Measurements from ENCODE around the gene PYGL. TPM values are rescaled to one million over a fixed set of nuclear protein-coding genes. Genes with fewer than 3 reads are reported as not detected.

Gene PYGL
- total and polyA plus RNA-seq, 2 donors (not counting 3 experiments of a cell fraction or from before 2014, with no cell fraction given), result 15.1 to 45.7 TPM

DNA sequence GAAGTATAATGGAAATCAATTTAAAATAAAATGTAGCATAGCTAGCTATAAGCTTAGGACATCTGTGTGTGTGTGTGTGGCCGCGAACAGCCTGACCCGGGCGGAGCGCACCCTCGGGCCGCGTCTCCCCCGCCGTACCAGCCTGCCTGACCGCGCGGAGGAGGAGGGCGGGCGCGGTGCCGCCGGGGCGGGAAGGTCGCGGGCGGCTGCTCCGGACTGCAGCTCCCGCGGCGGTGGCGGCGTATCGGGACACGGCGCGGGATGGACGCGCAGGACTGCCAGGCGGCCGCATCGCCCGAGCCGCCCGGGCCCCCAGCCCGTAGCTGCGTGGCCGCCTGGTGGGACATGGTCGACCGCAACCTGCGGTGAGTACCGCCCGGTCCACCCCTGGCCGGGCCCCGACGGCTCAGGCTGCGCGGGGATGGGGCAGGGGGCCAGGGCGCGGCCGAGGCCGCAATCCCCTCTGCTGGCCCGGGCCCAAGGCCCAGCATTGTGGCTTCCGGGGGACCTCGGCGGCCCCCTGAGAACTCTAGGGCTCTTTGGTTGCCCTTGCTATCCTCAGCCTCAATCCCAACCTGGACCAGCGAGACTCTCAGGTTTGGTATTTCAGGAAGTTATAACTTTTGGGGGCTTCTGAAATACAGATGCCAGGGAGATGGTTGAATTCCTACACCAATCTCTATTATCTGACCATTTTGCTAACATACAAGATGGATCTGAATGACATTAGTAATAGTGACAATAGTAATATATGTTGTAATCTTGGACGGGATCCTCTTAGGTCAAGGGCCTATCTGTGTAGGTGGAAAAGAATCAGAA, 72.2 kb downstream of the PYGL start, which contains the start of gene ABHD12B:
ABHD12B (plus strand) TSS at position 140 of the 819 bp plus-strand sequence; CDS start at position 262, 122 bp downstream.
- DNase-seq (ENCODE audit: low read depth, low spot score), result no peak
- Histone ChIP-seq H3K36me3 (ENCODE audit: control insufficient read depth in 2 of 2, extremely low read depth in 1 of 2, insufficient read depth in 2 of 2, low read length in 2 of 2) (no peaks in the 10 kb centered on the region), H3K4me1 (ENCODE audit: control insufficient read depth, extremely low read depth, insufficient read depth, low read length) (no peaks in the 10 kb centered on the region), H3K9me1 (replicated peaks; ENCODE audit: control insufficient read depth, extremely low read depth, insufficient read depth, low read length) (no peaks in the 10 kb centered on the region), H3K4me3 (replicated peaks in 1 of 3; ENCODE audit: insufficient read depth in 1 of 3, low read depth in 1 of 3, low read length in 3 of 3) (peak within 1 kb of the TSS in 1 of 3 experiments; percentile 31), H3K9me3 (replicated peaks; ENCODE audit: control insufficient read depth, insufficient read depth, low read length) (no peaks in the 10 kb centered on the region), H3K4me2 (ENCODE audit: insufficient read depth, low read length) (no peak within 1 kb of the TSS), H4K20me1 (replicated peaks; ENCODE audit: control insufficient read depth, extremely low read depth, insufficient read depth, low read length) (no peaks in the 10 kb centered on the region), H2AFZ (ENCODE audit: low read depth, low read length) (peak within 1 kb of the TSS; percentile 61), H3K9ac (replicated peaks; ENCODE audit: extremely low read depth, insufficient read depth, low read length) (no peak within 1 kb of the TSS), H3K79me2 (ENCODE audit: control insufficient read depth, insufficient read depth, low read length) (no peaks in the 10 kb centered on the region), H3K27ac (ENCODE audit: insufficient read depth, low read depth, low read length) (no peak within 1 kb of the TSS), H3K27me3 (ENCODE audit: control insufficient read depth in 2 of 2, insufficient read depth in 2 of 2, low read length in 2 of 2) (peaks cover 48 to 71% of the 10 kb centered on the region in 2 experiments)
- CTCF ChIA-PET, result interaction anchor here (1.3 to 1.6 kb wide), 2 partner anchors 12 to 13 kb away, joined by 3 to 6 read pairs; no protein-coding TSS in a partner anchor
- dilution Hi-C loops (cut with MboI; ENCODE audit: extremely low pct_ligation_motif_present, low sequenced_read_pairs) (no loop called here), intact Hi-C loops (cut with micrococcal nuclease) (no loop called here)
- POLR2A ChIA-PET, result no interaction called here
- BruUV-seq (replicated peaks), result no TSS peak
- peak; percentile 67 for TF ChIP-seq EZH2 (IDR thresholded peaks at IDR 0.05; ENCODE audit: borderline replicate concordance, low read depth, low read length, severe bottlenecking)
- TF ChIP-seq MYC (IDR thresholded peaks at IDR 0.05; ENCODE audit: low read depth, low read length), result no peak
- no peak for FAIRE-seq

DNA sequence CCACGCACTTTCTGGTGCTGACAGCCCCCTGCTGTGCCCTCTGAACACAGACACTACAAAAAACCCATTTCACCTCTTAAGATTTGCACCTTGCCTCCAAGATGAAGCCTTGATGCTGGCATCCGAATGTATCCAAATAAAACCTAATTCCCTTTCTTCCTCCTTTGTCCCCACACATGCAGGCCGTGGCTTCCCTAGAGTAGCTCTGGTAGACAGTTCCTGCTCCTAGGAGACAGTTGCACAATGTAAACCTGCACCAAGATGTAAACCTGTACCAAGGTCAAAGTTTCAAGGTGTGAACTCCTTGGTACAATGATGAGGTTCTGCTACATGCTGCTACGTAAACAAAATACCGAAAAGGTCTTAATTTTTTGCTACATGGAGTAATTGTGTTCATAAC, 73.1 kb downstream of the PYGL start:
- dilution Hi-C loops (cut with MboI; ENCODE audit: extremely low pct_ligation_motif_present, low sequenced_read_pairs), result no loop called here

More for the DNA sequence above, 73.1 kb downstream of the PYGL start:
- Histone ChIP-seq H3K9me3 (replicated peaks; ENCODE audit: control insufficient read depth, insufficient read depth, low read length) (no peaks in the 10 kb centered on the region), H3K9ac (replicated peaks; ENCODE audit: extremely low read depth, insufficient read depth, low read length) (no peak overlapping the region), H3K4me2 (ENCODE audit: insufficient read depth, low read length) (no peak overlapping the region), H3K79me2 (ENCODE audit: control insufficient read depth, insufficient read depth, low read length) (no peaks in the 10 kb centered on the region), H3K9me1 (replicated peaks; ENCODE audit: control insufficient read depth, extremely low read depth, insufficient read depth, low read length) (no peaks in the 10 kb centered on the region), H4K20me1 (replicated peaks; ENCODE audit: control insufficient read depth, extremely low read depth, insufficient read depth, low read length) (no peaks in the 10 kb centered on the region), H3K27me3 (ENCODE audit: control insufficient read depth in 2 of 2, insufficient read depth in 2 of 2, low read length in 2 of 2) (peaks cover 40 to 63% of the 10 kb centered on the region in 2 experiments), H3K4me3 (replicated peaks in 1 of 3; ENCODE audit: insufficient read depth in 1 of 3, low read depth in 1 of 3, low read length in 3 of 3) (no peak overlapping the region), H3K27ac (ENCODE audit: insufficient read depth, low read depth, low read length) (no peak overlapping the region), H3K36me3 (ENCODE audit: control insufficient read depth in 2 of 2, extremely low read depth in 1 of 2, insufficient read depth in 2 of 2, low read length in 2 of 2) (no peaks in the 10 kb centered on the region), H3K4me1 (ENCODE audit: control insufficient read depth, extremely low read depth, insufficient read depth, low read length) (no peaks in the 10 kb centered on the region), H2AFZ (ENCODE audit: low read depth, low read length) (no peak overlapping the region)
- intact Hi-C loops (cut with micrococcal nuclease), result no loop called here
- BruUV-seq (replicated peaks), result no TSS peak
- CTCF ChIA-PET, result interaction anchor here (1.3 to 1.6 kb wide), 2 partner anchors 11 to 14 kb away, joined by 3 to 6 read pairs; no protein-coding TSS in a partner anchor
- no peak for TF ChIP-seq POLR2AphosphoS5 (IDR thresholded peaks at IDR 0.05; ENCODE audit: insufficient read depth, low read depth, low read length)
- TF ChIP-seq, protein P1, sequence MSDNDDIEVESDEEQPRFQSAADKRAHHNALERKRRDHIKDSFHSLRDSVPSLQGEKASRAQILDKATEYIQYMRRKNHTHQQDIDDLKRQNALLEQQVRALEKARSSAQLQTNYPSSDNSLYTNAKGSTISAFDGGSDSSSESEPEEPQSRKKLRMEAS (IDR thresholded peaks at IDR 0.05; ENCODE audit: insufficient read depth, insufficient read length), result no peak
- no peak for TF ChIP-seq POLR2A (IDR thresholded peaks at IDR 0.05; ENCODE audit: low read depth, low read length)
- no peak for DNase-seq (ENCODE audit: low read depth, low spot score)
- POLR2A ChIA-PET, result no interaction called here
- FAIRE-seq, result no peak
